Panc1 (cell line): ENCODE data around the gene GPRIN3.
"Not testable (repeated sequence)": the region's sequence is repeated elsewhere in the genome, so short reads cannot be mapped to it uniquely, and the experiment has no call there.

Experiments used
- CTCF ChIP-seq: fragments of 450-650 bp; IDR thresholded peaks from 2 replicates; pipeline ENCODE4 v1.5.1; 2017; ENCODE audit warnings: mild to moderate bottlenecking
- TF ChIP-seq, protein P1 (sequence below), 2 experiments: IDR thresholded peaks; 2 replicates each; pipeline ENCODE4 v1.6.1; 2011 to 2012; ENCODE audit warnings: low read depth in 2 of 2, control low read depth in 1 of 2, low read length in 1 of 2, mild to moderate bottlenecking in 1 of 2, moderate library complexity in 1 of 2; ENCODE audit not compliant: insufficient read depth in 1 of 2

DNA sequence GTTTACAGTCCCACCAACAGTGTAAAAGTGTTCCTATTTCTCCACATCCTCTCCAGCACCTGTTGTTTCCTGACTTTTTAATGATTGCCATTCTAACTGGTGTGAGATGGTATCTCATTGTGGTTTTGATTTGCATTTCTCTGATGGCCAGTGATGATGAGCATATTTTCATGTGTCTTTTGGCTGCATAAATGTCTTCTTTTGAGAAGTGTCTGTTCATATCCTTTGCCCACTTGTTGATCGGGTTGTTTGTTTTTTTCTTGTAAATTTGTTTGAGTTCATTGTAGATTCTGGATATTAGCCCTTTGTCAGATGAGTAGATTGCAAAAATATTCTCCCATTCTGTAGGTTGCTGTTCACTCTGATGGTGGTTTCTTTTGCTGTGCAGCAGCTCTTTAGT, 108.2 kb downstream of the GPRIN3 start:
- not testable (repeated sequence) for TF ChIP-seq CTCF
- TF ChIP-seq, protein P1, sequence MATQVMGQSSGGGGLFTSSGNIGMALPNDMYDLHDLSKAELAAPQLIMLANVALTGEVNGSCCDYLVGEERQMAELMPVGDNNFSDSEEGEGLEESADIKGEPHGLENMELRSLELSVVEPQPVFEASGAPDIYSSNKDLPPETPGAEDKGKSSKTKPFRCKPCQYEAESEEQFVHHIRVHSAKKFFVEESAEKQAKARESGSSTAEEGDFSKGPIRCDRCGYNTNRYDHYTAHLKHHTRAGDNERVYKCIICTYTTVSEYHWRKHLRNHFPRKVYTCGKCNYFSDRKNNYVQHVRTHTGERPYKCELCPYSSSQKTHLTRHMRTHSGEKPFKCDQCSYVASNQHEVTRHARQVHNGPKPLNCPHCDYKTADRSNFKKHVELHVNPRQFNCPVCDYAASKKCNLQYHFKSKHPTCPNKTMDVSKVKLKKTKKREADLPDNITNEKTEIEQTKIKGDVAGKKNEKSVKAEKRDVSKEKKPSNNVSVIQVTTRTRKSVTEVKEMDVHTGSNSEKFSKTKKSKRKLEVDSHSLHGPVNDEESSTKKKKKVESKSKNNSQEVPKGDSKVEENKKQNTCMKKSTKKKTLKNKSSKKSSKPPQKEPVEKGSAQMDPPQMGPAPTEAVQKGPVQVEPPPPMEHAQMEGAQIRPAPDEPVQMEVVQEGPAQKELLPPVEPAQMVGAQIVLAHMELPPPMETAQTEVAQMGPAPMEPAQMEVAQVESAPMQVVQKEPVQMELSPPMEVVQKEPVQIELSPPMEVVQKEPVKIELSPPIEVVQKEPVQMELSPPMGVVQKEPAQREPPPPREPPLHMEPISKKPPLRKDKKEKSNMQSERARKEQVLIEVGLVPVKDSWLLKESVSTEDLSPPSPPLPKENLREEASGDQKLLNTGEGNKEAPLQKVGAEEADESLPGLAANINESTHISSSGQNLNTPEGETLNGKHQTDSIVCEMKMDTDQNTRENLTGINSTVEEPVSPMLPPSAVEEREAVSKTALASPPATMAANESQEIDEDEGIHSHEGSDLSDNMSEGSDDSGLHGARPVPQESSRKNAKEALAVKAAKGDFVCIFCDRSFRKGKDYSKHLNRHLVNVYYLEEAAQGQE (IDR thresholded peaks at IDR 0.05; ENCODE audit: insufficient read depth in 1 of 2, low read depth in 2 of 2, low read length in 1 of 2), result not testable (repeated sequence)
